ENCODE data around the gene COL23A1.

GRCh38 chr5:178261666-178262600 lies 328.3 kb downstream of the COL23A1 start:
- TF ChIP-seq TBP (IDR thresholded peaks at IDR 0.05; ENCODE audit: low read depth, low read length), result no peak
- no peak for TF ChIP-seq POLR2A (IDR thresholded peaks at IDR 0.05; ENCODE audit: control extremely low read depth in 1 of 2, low read depth in 2 of 2, low read length in 2 of 2)
- TF ChIP-seq, protein P1, sequence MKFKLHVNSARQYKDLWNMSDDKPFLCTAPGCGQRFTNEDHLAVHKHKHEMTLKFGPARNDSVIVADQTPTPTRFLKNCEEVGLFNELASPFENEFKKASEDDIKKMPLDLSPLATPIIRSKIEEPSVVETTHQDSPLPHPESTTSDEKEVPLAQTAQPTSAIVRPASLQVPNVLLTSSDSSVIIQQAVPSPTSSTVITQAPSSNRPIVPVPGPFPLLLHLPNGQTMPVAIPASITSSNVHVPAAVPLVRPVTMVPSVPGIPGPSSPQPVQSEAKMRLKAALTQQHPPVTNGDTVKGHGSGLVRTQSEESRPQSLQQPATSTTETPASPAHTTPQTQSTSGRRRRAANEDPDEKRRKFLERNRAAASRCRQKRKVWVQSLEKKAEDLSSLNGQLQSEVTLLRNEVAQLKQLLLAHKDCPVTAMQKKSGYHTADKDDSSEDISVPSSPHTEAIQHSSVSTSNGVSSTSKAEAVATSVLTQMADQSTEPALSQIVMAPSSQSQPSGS (IDR thresholded peaks at IDR 0.05; ENCODE audit: low read length), result no peak
- no peak for TF ChIP-seq SP1 (IDR thresholded peaks at IDR 0.05; ENCODE audit: low read depth, low read length)

Measured in H1 (cell line).